ENCODE measurements around the gene ALPK3.

Gene ALPK3

DNA sequence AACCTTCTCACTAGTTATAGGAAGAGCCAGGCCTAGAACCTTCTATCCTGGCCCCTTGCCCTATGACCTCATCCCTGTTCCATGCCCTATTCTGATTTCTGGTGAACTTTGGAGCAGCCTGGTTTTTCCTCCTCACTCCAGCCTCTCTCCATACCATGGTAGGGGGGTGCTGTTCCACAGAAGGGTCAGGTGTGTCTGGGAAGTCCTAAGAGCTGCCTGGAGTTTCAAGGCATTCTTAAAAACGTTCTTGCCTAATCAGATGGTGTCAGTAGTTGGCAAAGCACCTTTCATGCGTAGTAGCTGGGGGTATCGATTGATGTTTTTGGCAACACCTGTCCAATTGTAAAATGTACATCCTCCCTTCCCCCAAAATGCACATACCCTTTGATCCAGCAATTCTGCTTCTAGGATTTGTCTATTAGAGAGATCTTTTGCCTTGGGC is 16.8 kb upstream of the ALPK3 start:
- no peak for DNase-seq

GRCh38 chr15:84804005-84804900 is 12.9 kb upstream of the ALPK3 start:
- no peak for DNase-seq

GRCh38 chr15:84805221-84805620 is 11.9 kb upstream of the ALPK3 start:
- DNase-seq = no peak

DNA sequence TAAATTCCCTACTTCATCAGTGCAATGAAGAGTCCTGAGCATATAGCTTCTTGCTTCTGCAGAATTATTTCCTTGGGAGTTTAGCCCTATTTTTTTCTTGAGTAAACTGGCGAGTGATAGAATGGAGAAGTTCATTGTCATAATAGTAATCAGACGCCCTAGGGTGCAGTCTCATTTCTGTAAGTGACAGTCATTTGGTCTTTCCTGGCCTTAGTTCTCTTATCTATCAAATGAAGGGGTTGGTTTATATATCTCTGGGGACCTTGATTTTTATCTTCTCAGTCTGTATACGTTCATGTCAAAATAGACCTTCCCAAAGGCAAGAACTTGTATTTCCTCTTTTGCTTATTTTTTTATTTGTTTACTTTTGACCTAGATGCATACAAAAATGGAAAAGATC is 9.9 kb upstream of the ALPK3 start:
- no peak for DNase-seq

DNA sequence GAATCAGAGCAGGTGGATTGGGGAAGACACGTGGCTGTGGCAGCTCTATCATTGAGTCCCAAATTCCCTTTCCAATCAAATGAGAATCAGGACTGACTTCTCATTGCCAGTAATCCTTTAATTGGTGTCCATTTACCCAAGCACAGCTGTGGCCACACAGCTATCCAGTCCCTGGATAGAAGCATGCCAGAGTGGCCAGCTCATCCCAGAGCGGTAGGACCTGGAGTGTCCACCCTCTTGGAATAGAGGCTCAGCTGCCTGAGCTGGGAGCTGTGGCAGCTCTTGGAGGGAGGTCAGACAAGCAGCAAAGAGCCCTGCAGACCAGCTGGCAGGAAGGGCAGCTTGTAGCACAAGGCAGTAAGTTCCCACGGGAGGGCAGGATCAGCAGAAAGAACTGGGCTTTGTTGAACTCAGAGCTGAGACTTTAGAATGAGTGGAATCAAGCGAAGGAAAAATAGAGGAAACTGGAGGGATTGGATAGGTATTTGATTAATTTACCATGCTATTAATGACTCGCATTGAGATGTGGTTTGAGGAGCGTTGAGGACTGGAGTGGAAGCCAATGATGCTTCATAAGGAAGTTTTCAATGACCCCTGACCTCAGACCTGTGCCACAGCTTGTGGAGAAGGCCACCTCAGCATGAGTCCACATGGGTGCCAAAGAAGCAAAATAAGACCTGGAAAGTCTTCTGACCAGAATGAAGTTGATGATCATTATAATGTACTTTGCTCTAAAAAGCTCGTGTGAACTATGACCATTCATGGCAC is 6.9 kb upstream of the ALPK3 start:
- DNase-seq = no peak

DNA sequence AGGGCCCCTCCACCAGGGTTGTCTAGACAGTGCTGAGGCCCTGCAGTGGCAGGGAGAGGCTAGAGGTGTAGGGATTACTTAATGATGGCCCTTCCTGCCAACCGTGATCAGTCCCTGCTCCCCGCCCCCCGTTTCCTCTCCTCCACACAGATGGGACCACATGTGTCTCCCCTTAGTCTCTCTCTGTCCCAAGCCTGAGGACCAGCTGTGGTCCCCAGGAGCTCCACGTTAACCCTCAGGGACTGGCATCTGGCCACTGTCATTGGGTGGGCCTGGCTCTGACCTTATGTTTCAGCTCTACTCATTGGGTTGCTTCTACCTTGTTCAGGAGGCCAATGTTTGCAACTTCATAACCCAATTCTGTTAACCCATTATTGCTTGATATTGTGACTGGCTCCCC is 6.0 kb upstream of the ALPK3 start:
- DNase-seq = no peak

DNA sequence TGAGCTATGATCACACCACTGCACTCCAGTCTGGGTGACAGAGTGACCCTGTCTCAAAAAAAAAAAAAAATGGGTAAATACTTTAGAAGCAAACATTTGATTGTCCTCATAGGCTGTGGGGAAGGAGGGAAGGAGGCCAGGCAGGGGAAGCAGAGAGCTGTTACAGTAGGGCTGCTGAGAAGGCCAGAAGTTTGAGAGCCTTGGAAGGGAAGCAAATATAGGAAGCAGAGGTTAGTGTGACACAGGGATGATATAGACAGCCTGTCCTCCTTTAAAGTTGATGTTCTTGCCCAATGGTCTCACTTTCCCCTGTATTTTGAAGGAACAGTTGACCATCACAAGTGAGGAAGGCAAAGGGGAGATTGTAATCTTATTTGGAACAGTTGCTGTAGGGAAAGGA is 5.3 kb upstream of the ALPK3 start:
- DNase-seq = no peak

DNA sequence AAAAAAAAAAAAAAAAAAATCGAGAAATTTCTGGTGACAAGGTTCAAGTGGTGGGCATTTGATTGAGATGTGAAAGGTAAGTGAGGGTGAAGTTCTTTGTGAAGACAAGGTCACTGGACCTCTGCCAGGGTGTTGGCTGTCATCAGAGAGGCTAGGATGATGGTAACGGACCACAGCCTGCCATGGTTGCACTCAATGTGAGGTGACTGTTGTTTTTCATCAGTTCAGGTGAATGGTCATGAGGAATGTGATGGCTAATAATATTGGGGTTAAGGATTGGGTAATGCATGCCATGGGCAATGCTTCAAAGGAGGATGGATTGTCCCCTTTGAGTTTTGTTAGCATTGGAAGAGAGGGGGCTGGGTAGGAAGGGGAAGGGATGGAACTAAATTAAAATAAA is 4.3 kb upstream of the ALPK3 start:
- DNase-seq = no peak

DNA sequence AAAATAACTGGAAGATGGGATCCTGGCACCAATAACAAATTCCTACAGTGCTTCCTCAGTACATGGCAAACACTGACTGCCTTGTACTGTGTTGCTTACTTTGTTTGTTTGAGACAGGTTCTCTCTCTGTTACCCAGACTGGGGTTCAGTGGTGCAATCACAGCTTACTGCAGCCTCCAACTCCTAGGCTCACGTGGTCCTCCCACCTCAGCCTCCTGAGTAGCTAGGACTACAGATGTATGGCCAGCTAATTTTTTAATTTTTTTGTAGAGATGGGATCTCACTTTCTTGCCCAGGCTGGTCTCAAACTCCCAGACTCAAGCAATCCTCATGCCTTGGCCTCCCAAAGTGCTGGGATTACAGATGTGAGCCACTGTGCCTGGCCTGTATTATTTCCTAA is 3.7 kb upstream of the ALPK3 start:
- DNase-seq = no peak

- no peak for DNase-seq
Measured at GRCh38 chr15:84813931-84814330, 3.2 kb upstream of the ALPK3 start.

- DNase-seq = no peak
Measured at GRCh38 chr15:84814916-84815315, 2.2 kb upstream of the ALPK3 start.

- DNase-seq = no peak
Measured at GRCh38 chr15:84817466-84818081, 418 bp downstream of the ALPK3 start.

DNA sequence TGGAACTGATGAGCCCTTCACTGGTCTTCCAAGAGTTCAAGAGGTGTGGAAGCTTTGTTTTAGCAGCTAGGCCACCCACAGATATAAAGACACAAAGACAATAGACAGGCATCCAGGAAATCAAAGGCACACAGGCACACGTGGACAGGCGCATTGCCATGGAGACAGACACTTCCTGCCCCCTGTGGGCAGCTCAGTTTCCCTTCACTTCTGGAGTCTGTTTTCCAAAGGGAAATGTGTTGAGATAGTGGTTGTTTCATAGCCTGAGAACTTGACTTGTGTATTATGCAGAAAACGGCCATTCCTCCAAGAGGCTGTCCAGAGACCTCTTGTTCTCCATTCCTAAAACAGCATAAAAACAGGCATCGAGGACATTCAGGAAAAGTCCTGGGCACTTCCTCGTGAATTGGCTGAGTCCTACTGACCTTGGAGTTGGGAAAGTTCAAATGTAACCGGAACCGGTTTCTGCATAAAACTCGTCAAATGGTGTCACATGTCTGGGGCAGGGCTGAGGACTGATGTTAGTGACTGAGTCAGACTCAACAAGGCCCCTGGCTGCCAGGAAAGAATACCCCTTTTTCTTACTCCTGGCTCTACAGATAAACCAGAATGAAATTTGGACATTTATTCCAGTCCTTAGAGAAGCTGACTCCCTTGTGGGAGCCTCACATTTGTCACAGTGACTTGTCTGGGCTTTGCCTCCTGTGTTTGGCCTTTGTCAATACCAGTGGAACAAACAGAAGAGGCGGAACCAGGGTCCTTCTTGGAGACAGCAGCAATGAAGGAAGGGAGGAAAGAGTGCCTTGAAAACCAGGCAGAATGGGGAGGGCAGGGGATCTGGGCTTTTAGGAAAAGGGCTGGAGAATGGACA is 1.3 kb downstream of the ALPK3 start:
- peak; percentile 9 for DNase-seq

- no peak for DNase-seq
Measured at GRCh38 chr15:84819291-84819768, 2.2 kb downstream of the ALPK3 start.

- DNase-seq = no peak
Measured at GRCh38 chr15:84819791-84820190, 2.6 kb downstream of the ALPK3 start.

- no peak for DNase-seq
Measured at GRCh38 chr15:84821501-84822021, 4.4 kb downstream of the ALPK3 start.

GRCh38 chr15:84822653-84823281 is 5.6 kb downstream of the ALPK3 start:
- no peak for DNase-seq

GRCh38 chr15:84823282-84823878 is 6.2 kb downstream of the ALPK3 start:
- DNase-seq = no peak

DNA sequence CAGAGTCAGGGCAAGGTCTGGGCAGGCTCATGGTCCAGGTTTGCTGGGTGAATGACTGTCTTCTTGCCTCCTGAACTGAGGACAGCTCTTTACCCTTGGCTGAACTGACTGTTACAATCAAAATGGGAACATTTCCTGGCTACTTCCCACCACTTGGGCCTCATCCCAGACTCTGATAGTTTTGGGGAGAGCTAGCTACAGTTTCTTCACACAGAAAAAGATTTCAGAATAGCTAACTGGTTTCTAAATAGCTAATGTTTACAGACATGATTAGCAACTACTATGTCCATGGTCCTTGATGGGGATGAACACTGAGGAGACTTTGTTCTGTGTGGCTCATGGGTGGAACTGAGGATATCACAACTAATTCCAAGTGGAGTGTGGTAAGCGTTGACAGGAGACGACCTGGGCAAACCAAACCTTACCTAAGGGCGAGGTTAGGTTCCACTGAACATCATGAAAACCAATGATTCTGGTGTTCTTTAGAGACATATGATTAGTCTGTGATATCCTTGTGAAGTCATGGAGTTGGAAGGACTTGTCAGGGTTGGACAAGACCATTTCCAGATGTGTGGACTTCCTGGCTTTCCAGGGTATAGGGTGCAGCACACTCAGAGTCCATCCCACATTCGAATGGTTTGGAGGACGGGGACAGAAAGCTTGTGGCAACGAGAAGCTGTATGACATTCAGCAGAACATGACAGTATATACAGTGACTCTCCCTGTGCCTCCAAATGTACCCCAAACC is 7.3 kb downstream of the ALPK3 start:
- no peak for DNase-seq

GRCh38 chr15:84826369-84826823 is 9.2 kb downstream of the ALPK3 start:
- DNase-seq = no peak
